GM13977 (cell line): Measurements from ENCODE around the gene SSC5D.
"Not testable (repeated sequence)": the region's sequence is repeated elsewhere in the genome, so short reads cannot be mapped to it uniquely, and the experiment has no call there.

Experiments
- DNase-seq: peaks from one replicate; pipeline ENCODE4 v3.0.0; 2012; ENCODE audit warnings: low spot score
- in situ Hi-C: fragments of 300-500 bp; cut with MboI; formaldehyde crosslinking; loops from one replicate; pipeline ENCODE4 v1.12.0; 2022; ENCODE audit warnings: low sequenced_read_pairs, low pct_unique_long_range_greater_than_20kb, mixed read lengths, inconsistent platforms; ENCODE audit not compliant: unreplicated experiment
- TF ChIP-seq, protein P1 (sequence below): IDR thresholded peaks from 2 replicates; pipeline ENCODE4 v1.5.1; 2012; ENCODE audit warnings: mild to moderate bottlenecking, control low read depth; ENCODE audit not compliant: insufficient read depth; ENCODE audit errors: extremely low read depth, missing control alignments

The SSC5D gene

DNA sequence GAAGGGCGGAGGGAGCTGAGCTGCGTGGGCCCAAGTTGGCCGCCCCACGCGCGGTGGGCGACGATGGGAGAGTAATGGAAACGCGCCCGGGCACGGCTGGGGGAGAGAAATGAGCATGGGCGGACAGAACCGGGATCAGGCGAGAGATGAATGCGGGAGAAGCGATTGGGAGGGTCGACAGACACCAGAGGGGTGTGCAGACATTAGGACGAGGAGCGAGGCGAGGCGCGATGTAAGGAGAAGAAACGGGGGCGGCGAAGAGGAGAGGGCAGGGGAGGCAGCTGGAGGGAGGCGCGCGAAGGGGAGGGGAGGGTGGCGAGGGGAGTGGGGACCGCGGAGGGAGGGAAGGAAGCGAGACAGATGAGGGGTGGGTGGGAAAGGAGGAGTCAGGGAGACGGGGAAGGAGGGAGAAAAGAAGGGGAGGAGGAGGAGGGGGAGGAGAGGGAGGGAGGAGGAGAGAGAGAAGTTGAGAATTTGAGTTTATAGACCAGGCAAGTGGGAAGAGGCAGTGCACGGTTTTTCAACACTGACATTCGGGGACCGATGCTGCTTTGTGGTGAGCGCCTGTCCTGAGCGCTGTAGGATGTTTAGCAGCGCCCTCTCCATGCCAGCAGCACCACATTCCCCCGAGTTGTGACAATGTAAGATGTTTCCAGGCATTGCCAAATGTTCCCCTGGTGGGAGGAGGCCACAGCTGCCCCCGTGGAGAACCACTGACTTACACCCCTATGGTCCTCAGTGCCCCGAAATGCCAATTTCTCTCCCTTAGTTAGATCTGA is 45.0 kb upstream of the SSC5D start, which contains the start of gene SHISA7:
Gene SHISA7, minus strand, starts transcription at position 256 of the 779 bp plus-strand sequence. CDS start 437 bp downstream, outside the sequence.
- TF ChIP-seq, protein P1, sequence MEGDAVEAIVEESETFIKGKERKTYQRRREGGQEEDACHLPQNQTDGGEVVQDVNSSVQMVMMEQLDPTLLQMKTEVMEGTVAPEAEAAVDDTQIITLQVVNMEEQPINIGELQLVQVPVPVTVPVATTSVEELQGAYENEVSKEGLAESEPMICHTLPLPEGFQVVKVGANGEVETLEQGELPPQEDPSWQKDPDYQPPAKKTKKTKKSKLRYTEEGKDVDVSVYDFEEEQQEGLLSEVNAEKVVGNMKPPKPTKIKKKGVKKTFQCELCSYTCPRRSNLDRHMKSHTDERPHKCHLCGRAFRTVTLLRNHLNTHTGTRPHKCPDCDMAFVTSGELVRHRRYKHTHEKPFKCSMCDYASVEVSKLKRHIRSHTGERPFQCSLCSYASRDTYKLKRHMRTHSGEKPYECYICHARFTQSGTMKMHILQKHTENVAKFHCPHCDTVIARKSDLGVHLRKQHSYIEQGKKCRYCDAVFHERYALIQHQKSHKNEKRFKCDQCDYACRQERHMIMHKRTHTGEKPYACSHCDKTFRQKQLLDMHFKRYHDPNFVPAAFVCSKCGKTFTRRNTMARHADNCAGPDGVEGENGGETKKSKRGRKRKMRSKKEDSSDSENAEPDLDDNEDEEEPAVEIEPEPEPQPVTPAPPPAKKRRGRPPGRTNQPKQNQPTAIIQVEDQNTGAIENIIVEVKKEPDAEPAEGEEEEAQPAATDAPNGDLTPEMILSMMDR, result no peak
- DNase-seq, result no peak
- in situ Hi-C loops, result no loop called here

DNA sequence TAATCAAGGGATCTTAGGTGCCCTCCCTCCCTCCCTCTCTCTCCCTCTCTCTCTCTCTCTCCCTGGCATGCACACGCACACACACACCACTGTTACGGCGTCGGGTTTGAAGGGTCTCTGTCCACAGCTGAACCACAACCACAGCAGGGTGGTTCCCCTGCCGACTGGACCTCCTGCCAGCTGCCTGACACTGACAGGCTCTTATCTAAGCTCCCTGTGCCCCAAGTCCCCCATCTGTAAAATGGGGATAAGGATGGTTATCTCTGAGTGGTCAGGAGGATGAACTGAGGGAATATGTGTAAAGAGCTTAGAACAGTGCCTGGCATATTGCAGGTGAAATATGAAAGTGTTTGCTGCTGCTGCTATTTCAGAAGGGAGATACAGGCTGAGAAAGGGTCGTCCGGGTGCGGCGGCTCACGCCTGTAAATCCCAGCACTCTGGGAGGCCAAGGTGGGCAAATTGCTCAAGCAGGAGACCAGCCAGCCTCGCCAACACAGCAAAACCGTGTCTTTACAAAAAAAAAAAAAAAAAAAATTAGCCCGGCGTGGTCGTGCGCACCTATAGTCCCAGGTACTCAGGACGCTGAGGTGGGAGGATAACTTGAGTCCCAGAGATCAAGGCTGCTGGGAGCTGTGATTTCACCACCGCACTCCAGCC is 44.3 kb upstream of the SSC5D start:
- TF ChIP-seq, protein P1, result no peak
- no peak for DNase-seq
- in situ Hi-C loops, result no loop called here

DNA sequence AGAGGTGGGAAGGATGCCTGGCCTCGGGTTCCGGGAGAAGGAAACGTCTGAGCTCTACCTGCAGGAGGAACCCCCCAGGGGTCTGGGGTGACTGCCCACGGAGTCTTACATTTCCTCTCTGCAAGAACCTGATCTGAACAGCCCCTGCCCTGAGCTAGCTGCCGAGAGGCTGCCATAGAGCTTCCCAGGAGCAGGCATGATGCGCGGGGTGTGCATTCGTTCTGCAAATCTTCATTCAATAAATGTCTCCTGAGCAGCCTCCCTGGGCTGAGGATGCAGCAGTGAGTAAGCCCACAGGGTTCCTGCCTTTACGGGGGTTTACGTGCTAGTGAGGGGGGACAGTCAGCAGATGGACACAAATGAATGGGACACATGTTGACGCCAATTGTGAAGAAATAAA is 43.6 kb upstream of the SSC5D start:
- in situ Hi-C loops, result no loop called here
- no peak for DNase-seq
- TF ChIP-seq, protein P1, result no peak

DNA sequence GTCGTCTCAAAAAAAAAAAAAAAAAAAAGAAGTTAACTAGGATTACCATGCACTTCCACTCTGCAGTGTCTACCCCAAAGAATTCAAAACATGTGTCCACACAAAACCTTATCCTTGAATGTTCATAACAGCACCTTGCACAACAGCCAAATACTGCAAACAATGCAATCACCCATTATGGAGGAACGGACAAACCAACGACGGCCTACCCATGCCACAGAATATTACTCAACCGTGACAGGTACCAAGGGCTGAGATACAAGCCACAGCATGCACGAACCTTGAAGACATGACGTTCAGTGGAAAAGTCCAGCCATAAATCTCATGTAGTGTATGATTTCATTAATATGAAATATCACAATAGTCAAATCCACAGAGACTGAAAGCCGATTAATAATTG is 42.2 kb upstream of the SSC5D start:
- TF ChIP-seq, protein P1, result no peak
- in situ Hi-C loops, result no loop called here
- no peak for DNase-seq

DNA sequence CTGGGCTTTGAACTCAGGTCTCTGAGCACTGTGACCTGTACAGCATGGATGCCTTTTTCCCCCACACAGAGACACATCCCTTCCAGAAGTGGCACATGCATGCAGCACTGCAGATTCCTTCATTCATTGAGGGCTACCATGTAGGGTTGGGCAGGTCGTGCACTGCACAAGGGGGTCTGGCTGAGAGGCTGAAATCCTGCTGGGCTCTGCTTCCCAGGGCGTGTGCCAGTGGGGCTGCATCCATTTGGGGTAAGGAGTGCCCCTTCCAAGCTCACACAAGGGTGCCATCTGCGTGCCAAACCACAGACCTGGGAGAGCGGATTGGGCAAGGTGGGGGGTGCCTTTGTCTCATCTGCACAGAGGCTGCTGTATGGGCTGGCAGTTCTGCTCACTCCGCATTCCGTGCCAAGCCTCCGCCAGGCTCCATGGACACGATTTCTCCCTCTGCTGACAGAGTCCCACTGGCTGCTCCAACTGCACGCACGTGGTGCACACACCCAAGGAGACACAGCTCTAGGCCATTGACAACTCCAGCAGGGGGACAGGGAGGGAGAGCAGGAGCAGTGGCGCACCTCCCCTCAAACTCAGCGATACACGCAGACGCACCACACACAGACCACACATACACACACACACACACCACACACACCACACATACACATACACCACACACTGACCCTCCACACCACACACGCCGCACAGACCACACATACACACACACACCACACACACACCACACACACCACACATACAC is 40.6 kb upstream of the SSC5D start:
- TF ChIP-seq, protein P1, result no peak
- in situ Hi-C loops, result no loop called here
- no peak for DNase-seq

DNA sequence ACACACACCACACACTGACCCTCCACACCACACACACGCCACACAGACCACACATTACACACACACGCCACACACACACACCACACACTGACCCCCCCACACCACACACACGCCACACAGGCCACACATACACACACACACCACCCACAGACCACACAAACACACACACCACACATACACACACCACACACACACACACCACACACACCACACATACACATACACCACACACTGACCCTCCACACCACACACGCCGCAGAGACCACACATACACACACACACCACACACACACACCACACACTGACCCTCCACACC is 40.1 kb upstream of the SSC5D start:
- DNase-seq, in situ Hi-C loops: not testable (repeated sequence)

DNA sequence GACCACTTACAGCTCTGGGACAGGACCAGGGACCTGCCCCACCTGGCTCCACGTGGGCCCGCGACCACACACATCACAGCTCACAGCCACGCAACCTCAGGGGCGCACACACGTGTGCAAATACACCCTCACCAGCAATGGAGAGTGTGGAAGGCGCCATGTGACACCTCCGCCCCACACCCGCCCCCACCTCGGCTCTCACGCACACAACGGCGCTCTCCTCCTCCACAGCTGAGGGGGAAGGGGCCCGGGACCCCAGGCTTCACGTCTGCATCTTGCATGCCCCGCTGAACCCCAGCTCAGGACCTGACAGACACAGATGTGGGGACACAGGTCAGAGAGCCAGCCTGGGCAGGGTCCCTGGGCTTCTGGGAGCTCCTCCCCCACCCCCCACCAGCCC is 38.8 kb upstream of the SSC5D start:
- in situ Hi-C loops, result no loop called here
- DNase-seq, result no peak
- TF ChIP-seq, protein P1, result no peak
